Ishikawa (cell line): ENCODE data around the gene IPO11.

Experiments
- CEBPB ChIP-seq: IDR thresholded peaks from 2 replicates; pipeline ENCODE4 v1.6.1; 2012
- EGR1 ChIP-seq: IDR thresholded peaks from 2 replicates; pipeline ENCODE4 v1.6.1; 2012
- EP300 ChIP-seq: IDR thresholded peaks from 2 replicates; pipeline ENCODE4 v1.6.1; 2012; ENCODE audit warnings: borderline replicate concordance
- MAX ChIP-seq: IDR thresholded peaks from 2 replicates; pipeline ENCODE4 v1.6.1; 2012
- NFIC ChIP-seq: IDR thresholded peaks from 2 replicates; pipeline ENCODE4 v1.6.1; 2012
- TAF1 ChIP-seq: IDR thresholded peaks from 2 replicates; pipeline ENCODE4 v1.6.1; 2012; ENCODE audit warnings: low read depth, mild to moderate bottlenecking
- TCF12 ChIP-seq: IDR thresholded peaks from 2 replicates; pipeline ENCODE4 v1.6.1; 2012; ENCODE audit warnings: low read depth
- USF1 ChIP-seq: IDR thresholded peaks from 2 replicates; pipeline ENCODE4 v1.6.1; 2012
- YY1 ChIP-seq: IDR thresholded peaks from 2 replicates; pipeline ENCODE4 v1.6.1; 2012; ENCODE audit warnings: low read depth
- ZBTB7A ChIP-seq: IDR thresholded peaks from 2 replicates; pipeline ENCODE4 v1.6.1; 2012; ENCODE audit warnings: low read depth
- TF ChIP-seq, protein P1 (sequence below): IDR thresholded peaks from 2 replicates; pipeline ENCODE4 v1.6.1; 2012; ENCODE audit warnings: low read depth, mild to moderate bottlenecking

DNA sequence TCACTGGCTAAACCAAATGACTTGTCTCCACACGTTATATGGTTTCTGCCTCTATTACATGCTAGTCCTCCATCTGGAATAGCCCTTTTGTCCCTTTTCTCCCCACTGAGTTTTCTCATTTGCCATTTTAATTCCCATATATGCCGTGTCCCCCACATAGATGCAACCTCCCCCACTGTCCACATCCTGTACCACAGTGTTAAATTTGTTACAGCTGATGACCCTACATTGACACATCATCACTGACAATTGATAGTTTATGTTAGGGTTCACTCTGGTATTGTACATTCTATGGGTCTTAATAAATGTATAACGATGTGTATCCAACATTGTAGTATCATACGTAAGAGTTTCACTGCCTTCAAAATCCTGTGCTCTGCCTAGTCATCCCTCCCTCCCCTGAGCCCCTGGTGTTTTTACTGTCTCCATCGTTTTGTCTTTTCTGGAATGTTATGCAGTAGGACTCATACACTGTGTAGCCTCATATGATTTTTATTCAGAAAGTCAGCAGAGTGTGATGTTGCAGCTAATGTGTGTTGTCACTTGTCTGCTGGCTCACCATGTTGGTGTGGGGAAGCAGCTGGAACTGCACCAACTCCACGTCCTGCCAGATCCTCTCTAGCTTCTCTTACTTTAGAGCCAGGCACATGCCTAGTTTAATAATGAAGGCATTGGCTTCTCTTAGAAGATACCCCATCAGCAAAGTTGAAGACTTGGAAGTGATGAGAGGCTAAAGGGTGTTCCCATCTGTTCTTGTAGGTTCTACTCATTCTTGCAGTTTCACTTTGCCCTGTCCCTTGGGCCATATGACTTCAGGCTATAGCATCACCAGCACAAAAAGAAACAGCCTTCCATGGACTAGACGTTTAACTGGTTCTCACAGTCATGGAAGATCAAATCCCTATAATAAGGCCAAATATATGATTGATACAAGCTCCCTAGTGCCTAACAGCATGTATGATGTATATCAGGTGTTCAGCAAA is 196.3 kb downstream of the IPO11 start:
- no peak for TF ChIP-seq CEBPB
- no peak for TF ChIP-seq YY1
- no peak for TF ChIP-seq MAX
- TF ChIP-seq EGR1, result no peak
- no peak for TF ChIP-seq USF1
- no peak for TF ChIP-seq ZBTB7A
- TF ChIP-seq TCF12, result no peak
- no peak for TF ChIP-seq NFIC
- TF ChIP-seq EP300, result no peak
- TF ChIP-seq, protein P1, sequence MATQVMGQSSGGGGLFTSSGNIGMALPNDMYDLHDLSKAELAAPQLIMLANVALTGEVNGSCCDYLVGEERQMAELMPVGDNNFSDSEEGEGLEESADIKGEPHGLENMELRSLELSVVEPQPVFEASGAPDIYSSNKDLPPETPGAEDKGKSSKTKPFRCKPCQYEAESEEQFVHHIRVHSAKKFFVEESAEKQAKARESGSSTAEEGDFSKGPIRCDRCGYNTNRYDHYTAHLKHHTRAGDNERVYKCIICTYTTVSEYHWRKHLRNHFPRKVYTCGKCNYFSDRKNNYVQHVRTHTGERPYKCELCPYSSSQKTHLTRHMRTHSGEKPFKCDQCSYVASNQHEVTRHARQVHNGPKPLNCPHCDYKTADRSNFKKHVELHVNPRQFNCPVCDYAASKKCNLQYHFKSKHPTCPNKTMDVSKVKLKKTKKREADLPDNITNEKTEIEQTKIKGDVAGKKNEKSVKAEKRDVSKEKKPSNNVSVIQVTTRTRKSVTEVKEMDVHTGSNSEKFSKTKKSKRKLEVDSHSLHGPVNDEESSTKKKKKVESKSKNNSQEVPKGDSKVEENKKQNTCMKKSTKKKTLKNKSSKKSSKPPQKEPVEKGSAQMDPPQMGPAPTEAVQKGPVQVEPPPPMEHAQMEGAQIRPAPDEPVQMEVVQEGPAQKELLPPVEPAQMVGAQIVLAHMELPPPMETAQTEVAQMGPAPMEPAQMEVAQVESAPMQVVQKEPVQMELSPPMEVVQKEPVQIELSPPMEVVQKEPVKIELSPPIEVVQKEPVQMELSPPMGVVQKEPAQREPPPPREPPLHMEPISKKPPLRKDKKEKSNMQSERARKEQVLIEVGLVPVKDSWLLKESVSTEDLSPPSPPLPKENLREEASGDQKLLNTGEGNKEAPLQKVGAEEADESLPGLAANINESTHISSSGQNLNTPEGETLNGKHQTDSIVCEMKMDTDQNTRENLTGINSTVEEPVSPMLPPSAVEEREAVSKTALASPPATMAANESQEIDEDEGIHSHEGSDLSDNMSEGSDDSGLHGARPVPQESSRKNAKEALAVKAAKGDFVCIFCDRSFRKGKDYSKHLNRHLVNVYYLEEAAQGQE, result no peak
- no peak for TF ChIP-seq TAF1
